ENCODE data around the gene WWOX.

The WWOX gene

DNA sequence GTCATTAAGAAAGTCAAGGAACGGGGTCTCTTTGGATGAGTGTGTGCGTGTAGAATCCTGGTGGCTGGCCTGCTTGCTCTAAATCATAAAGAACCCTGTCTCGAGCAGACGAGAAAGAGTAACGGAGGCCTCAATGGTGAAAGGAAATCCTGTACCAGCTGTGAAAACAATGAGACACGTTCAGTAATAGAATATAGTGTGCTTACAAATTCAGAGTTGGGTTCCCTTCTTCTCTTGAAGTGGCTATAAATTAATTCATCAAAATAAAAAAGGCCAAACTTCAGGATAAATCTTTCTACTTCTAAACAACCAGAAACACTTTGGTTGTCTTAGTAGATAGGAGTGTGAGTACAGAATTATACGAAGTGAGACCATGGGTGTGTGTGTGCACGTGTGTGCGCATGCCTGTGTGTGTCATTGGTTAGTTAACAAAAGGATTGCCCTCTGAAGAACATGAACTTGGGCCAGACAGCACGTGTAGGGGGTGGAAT lies 48.5 kb downstream of the WWOX start:
- no peak for DNase-seq

- no peak for DNase-seq
These were observed 50.8 kb downstream of the WWOX start for GRCh38 chr16:78150233-78150632.

GRCh38 chr16:78154729-78155461 lies 55.4 kb downstream of the WWOX start:
- no peak for DNase-seq

DNA sequence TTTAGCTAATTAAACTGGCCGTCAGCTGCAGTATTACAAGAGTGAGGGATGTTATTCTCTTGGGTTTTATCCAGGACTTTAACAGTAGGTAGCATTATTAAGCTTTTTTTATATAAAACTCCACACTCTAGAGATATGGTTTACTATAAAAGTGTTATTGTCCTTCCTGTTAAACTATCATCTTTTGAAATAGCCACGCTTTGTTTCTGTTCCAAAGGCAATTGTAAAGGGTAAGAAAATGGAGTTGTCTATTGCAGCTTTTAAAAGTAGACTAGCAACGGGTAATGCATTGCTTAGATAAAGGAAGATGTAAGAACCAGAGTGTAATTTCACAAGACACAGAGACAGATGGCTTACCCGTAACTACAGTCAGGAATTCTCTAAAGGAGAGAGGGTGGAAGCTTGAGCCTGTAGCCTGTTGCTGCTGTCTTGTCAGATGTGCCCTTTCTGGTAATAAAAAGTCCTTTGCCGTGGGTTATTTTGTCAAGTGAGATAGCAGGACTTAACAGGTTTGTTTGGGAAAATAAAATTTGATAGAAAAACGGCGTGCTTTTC lies 56.4 kb downstream of the WWOX start:
- DNase-seq, result no peak

DNA sequence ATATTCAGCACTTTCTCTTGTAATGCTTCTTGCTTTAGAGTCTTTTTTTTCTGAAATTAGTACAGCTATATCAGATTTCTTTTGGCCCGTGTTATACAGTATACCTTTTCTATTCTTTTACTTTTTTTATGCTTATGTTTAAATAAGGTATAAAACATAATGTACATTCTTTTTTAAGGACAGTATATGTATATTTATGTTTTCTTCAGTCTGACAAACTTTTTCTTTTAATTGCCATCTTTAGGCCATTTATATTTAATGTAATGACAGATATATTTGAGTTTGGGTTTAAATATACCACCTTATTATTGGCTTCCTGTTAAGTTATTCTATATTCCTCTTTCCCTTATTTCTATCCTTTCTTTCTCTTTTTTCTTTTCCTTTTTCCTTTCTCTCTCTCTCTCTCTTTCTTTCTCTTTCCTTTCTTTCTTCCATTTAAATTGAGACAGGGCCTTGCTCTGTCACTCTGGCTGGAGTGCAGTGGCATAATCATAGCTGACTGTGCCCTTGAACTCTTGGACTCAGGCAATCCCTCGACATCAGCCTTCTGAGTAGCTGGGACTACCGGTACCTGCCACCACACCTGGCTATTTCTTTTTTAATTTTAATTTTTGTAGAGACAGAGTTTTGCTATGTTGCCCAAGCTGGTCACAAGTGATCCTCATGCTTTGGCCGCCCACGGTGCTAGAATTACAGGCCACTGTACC lies 61.7 kb downstream of the WWOX start:
- DNase-seq, result no peak

DNA sequence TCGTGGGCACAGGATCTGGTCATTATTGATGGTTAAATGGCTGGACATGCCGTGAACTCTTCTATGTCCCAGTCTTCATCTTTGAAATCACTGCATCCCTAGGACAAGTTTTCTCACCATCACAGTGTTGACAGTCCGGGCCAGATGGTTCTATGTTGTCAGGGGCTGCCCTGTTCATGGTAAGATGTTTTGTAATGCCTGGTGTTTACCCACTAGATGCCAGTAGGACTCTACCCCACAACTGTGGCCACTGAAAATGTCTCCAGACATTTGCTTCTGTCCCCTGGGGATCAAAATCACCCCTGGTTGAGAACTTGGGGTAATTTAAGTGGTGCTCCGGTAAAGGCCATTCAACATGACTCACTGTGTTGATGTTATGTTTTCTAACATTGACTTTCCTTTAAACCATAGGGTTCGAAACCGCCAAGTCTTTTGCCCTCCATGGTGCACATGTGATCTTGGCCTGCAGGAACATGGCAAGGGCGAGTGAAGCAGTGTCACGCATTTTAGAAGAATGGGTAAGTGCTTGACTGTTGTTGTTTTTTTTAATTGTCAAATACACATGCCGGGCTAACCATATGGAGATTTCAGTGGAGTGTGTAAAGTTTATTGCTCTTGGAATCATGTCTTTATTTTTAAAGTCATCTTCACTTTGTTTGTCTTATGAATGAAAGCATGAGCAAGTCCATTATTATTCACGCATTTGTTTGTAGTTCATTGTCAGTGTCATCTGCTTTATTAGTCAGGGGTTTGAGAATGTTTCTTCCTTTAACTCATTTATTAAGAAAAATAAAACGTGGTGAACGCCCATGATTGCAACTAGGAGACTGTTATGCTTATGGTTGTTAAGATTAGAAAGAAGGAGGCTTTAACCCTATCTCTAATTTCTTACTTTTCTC lies 64.6 kb downstream of the WWOX start:
- no peak for DNase-seq

DNA sequence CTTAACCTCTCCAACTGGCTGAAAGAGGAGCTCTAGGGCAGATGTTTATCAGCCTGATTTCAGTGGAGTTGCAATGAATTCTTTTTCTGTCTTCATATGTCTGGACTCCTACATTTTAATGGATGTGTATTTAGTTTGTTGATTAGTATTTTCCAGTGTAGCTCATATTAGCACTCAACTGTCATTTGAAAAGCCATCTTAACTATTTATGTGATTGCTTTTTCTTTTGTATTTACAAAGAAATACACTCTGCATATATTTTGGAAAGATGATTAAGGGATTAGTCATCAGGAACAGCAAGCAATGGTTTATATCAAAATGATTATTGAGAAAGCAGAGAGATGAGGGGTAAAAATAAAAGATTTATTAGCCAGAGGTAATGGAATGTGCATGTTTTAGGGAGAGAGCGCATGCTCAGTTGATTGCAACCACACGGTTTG lies 71.1 kb downstream of the WWOX start:
- no peak for DNase-seq

GRCh38 chr16:78175287-78175686 lies 75.8 kb downstream of the WWOX start:
- no peak for DNase-seq

DNA sequence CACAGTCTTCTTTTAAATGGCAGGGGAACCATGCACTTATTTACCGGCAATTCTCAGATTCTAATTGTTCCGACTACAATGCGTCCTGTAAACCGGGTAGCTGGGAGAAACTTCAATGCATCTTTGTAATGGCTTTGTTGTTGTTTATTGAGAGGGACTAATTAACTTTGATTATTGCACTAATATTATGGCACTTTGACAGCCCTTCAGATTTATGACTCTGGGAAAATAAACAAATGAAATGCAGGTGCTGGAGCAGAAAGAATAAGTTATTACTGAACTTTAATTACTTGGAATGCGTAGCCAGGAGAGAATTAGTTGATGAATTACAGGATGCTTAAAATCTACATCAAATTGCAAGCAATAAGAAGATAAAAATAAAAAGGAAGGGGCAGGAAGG lies 77.0 kb downstream of the WWOX start:
- DNase-seq, result no peak

DNA sequence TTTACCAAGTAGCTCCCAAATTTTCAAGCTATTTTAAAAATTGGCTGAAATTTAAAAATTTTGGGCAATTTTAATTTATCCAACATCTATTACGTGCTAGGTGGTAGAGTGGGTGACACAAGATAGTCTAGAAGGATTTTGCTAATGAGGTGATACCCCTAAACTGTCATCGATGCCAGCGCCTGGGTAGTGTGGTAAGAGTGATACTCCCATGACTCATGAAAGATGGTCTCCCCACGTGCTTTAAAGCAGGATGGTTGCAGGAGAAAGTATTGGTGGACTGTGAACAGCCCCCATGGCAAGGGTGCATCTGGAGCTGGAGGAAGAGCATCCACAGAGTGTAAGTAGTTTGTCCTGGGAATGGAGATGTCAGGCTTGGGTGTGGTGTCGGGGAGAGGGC lies 77.8 kb downstream of the WWOX start:
- DNase-seq, result no peak

DNA sequence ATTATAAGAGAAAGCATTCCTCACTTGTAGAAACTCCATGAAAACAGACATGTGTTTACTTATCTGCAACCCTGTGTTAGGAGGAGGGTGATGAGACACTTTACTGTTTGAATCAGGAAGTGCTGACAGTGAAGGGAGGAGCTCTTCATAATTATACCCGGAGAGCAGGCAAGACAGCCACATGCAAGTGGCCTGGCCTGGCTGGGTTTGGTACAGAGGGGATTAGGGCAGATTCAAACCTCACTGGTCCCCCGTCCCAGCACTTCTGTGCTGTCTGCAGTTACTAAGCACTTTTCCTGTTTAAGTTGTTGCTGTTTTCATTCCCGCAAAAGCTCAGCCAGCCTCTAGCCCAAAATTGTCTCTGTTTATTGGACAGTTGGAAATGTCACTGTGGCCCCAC lies 78.5 kb downstream of the WWOX start:
- no peak for DNase-seq

DNA sequence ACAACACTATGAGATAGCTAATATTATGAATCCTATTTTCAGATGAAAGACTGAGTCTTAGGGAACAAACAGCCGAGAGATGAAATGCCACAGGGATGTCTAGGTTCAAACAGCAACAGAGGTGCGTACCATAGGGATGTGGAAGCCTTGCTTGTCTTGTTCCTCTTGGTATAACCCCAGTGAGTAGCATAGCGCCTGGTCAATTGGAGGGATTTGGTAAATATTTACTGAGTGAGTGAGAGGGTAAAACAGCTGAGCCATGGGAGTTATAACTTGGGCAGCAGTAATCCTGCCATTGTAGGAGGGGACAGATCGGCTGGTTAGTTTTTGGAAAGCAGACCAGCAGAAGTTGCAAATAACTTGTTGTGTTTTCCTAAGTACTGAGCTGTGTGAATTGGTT lies 80.2 kb downstream of the WWOX start:
- no peak for DNase-seq

DNA sequence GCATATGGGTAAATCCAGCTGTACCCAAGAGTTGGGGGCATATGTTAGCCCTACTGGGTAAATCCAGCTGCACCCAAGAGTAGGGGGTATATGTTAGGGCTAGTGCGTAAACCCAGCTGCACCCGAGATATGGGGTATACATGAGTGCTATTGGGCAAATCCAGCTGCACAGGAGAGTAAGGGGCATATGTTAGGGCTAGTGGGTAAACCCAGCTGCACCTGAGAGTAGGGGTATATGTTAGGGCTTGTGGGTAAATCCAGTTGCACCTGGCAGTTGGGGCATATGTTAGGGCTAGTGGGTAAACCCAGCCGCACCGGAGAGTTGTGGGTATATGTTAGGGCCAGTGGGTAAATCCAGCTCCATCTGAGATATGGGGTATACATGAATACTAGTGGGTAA lies 80.9 kb downstream of the WWOX start:
- DNase-seq, result no peak

DNA sequence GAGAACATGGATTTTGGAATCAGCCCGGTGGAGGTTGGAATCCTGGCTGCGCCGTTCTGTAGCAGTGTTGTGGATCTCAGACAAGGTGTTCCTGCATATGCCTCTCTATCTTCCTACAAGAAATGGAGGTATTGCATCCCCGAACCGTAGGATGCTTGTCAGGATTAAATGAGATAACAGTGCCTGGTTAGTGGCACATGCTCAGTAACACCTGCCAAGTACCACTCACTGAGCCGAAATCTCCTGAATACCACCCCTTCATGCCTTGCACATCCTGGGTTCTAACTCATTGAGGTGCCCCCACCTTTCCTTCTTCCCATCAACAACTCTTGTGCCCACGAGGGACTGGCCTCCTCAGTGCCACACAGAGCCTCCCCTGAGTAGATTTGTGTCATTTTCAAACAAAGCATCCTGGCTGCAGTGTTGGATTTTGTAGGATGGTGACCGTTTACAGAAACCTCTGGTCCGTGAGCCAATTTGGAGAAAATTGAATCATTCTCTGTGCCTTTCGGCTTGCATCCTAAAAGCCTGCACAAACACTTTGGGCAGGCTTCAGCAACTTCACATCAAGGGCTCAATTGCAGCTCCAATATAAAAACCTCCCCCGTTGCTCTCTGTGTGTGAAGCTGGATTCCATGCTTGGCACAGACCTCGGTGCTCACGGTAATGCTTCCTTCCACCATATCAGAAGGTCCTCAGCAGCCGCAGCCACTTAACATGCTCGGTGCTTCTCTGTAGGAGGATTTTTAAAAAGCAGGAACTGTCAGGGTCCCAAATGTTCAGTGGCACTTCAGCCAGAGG lies 84.2 kb downstream of the WWOX start:
- no peak for DNase-seq

- no peak for DNase-seq
These were observed 85.1 kb downstream of the WWOX start for GRCh38 chr16:78184238-78185183.

GRCh38 chr16:78189121-78189520 lies 89.7 kb downstream of the WWOX start:
- DNase-seq, result no peak

DNA sequence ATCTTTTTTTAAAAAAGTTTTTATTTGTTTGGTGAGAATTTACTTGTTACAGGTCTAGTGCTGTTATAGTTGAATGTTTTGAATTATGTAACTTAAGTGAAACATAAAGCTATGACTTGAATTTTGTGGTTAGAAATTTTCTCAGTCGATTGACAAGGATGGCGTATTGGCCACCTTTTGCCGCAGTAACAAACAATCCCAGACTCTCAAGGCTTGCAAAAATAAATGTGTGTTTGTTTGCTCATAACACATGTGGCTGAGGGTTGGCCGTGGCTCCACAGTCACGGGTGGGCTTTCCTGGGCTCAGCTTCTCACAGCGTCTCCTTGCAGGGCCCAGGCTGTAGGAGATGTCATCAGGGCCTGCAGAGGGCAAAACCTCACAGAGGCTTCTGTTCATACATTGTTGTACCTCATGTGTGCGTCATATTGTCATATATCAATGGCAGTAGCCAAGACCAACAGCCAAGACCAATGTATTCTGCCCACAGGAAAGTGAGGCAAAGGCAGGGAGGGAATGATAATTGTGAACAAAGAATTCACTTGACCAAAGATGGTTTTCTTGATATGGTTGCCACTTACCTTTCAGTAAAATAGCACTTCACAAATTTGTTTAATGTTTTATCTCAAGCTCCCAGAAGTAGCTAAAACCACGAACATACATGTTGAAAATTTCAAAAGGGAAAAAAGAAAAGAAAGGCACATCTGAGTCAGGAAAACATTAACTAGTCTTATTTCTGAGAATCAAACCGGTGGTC lies 93.5 kb downstream of the WWOX start:
- DNase-seq, result no peak

- DNase-seq, result no peak
These were observed 95.5 kb downstream of the WWOX start for GRCh38 chr16:78194948-78195347.

DNA sequence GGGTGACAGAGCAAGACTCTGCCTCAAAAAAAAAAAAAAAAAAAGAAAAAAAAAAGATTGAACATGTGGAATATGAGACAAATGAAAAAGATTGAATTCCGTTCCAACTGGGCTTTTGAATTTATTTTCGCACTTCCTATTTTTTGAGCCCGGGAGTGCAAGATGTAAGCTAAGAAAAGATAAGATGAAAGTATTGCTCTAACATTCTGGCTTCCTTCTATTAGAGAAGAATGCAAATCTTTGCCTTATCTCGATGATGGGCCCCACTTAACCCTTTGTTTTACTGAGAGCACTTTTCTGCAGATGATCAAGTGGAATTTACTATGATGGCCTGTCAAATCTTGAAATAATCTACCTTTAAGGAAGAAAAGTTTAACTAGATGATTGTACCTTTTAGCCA lies 96.3 kb downstream of the WWOX start:
- no peak for DNase-seq

DNA sequence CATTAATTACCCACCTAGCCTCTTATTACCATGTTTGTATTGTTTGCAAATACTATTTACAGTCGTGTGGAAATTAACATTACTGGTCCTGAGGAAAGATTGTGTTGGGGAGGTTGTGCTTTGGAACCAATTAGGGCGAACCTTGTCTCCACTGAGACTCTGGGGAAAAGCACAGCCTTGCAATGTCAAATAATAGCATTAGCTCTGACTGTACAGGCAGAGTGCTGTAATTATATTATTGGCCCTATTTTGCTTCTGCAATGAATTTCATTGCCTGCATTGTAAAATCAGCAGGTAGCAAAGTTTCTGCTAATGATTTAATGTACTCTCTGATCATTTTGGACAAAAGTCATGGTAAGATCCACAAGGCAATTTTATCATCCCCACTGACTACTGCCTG lies 97.0 kb downstream of the WWOX start:
- no peak for DNase-seq

All from NK-92 treated with Interleukin-12 subunit alpha and Interleukin-12 subunit beta, amount 100 ng/mL, for 24 hours (cell line).